OCI-LY1 (cell line): Measurements from ENCODE around the gene MPL.

ENCODE experiments used
- H2AFZ ChIP-seq: fragments of 200-600 bp; sonication (generic), shearing (Covaris generic); 2 replicates; pipeline ENCODE4 v1.6.0; 2014; ENCODE audit warnings: antibody characterized with exemption, mild to moderate bottlenecking, low read length
- H3F3A ChIP-seq: fragments of 200-600 bp; sonication (generic), shearing (Covaris generic); 2 replicates; pipeline ENCODE4 v1.6.0; 2014; ENCODE audit warnings: mild to moderate bottlenecking, antibody characterized with exemption, low read length, moderate library complexity; ENCODE audit not compliant: insufficient read depth
- H3K27ac ChIP-seq: fragments of 200-600 bp; sonication (generic); 2 replicates; pipeline ENCODE4 v1.5.1; 2014; ENCODE audit warnings: low read length, mixed run types, mild to moderate bottlenecking, low read depth; ENCODE audit not compliant: poor library complexity, severe bottlenecking
- H3K27me3 ChIP-seq: fragments of 200-600 bp; sonication (generic); 2 replicates; pipeline ENCODE4 v1.6.0; 2014; ENCODE audit warnings: antibody characterized with exemption, mild to moderate bottlenecking, low read length, moderate library complexity; ENCODE audit not compliant: insufficient read depth
- H3K36me3 ChIP-seq: fragments of 200-600 bp; sonication (generic); 2 replicates; pipeline ENCODE4 v1.6.1; 2014; ENCODE audit warnings: mild to moderate bottlenecking, antibody characterized with exemption, low read length, moderate library complexity, mixed read lengths; ENCODE audit not compliant: insufficient read depth
- H3K4me1 ChIP-seq: fragments of 200-600 bp; sonication (generic); 2 replicates; pipeline ENCODE4 v1.5.1; 2014; ENCODE audit warnings: mild to moderate bottlenecking, low read length, moderate library complexity; ENCODE audit not compliant: insufficient read depth, severe bottlenecking
- H3K4me2 ChIP-seq: fragments of 200-600 bp; sonication (generic), shearing (Covaris generic); 2 replicates; pipeline ENCODE4 v1.6.1; 2014; ENCODE audit warnings: low read length
- H3K4me3 ChIP-seq: fragments of 200-600 bp; sonication (generic); 2 replicates; pipeline ENCODE4 v1.5.1; 2014; ENCODE audit warnings: low read length, low read depth, mild to moderate bottlenecking, mixed read lengths; ENCODE audit not compliant: poor library complexity, severe bottlenecking
- H3K79me2 ChIP-seq: fragments of 200-600 bp; shearing (Covaris generic); 2 replicates; pipeline ENCODE4 v1.6.1; 2016; ENCODE audit warnings: mixed run types, low read length, mixed read lengths; ENCODE audit not compliant: insufficient read depth
- H3K9ac ChIP-seq: fragments of 200-600 bp; sonication (generic), shearing (Covaris generic); 2 replicates; pipeline ENCODE4 v1.6.1; 2014; ENCODE audit warnings: mild to moderate bottlenecking, low read length, mixed read lengths
- H3K9me2 ChIP-seq: fragments of 200-600 bp; sonication (generic), shearing (Covaris generic); 2 replicates; pipeline ENCODE4 v1.6.1; 2014; ENCODE audit warnings: low read depth, mild to moderate bottlenecking, low read length, mixed read lengths
- H3K9me3 ChIP-seq: fragments of 200-600 bp; shearing (Covaris generic); 2 replicates; pipeline ENCODE4 v1.6.1; 2014; ENCODE audit warnings: low read length, mixed read lengths
- H4K20me1 ChIP-seq: fragments of 200-600 bp; sonication (generic), shearing (Covaris generic); 2 replicates; pipeline ENCODE4 v1.6.0; 2016; ENCODE audit warnings: mild to moderate bottlenecking, low read length; ENCODE audit not compliant: insufficient read depth
- EZH2 ChIP-seq: fragments of 200-600 bp; sonication (generic), shearing (Covaris generic); IDR thresholded peaks from 2 replicates; pipeline ENCODE4 v1.8.0; 2017; ENCODE audit warnings: borderline replicate concordance, mixed run types, mild to moderate bottlenecking, antibody characterized with exemption, low read length, moderate library complexity, mixed read lengths
- TF ChIP-seq, protein P1 (sequence below): fragments of 200-600 bp; sonication (generic), shearing (Covaris generic); IDR thresholded peaks from 2 replicates; pipeline ENCODE4 v1.5.1; 2017; ENCODE audit warnings: mild to moderate bottlenecking, antibody characterized with exemption, low read length, moderate library complexity, mixed read lengths

Gene MPL

GRCh38 chr1:43337588-43337987 is at the start of gene MPL:
MPL (plus strand) TSS chr1:43337818; CDS start chr1:43337849, 31 bp downstream.
- Histone ChIP-seq H3K36me3 (no peaks in the 10 kb centered on the region), H3K4me3 (no peak within 1 kb of the TSS), H3K4me2 (no peak within 1 kb of the TSS), H2AFZ (no peak within 1 kb of the TSS), H3F3A (no peaks in the 10 kb centered on the region), H3K27me3 (no peaks in the 10 kb centered on the region), H3K9me3 (no peaks in the 10 kb centered on the region), H4K20me1 (no peaks in the 10 kb centered on the region), H3K9ac (no peak within 1 kb of the TSS), H3K9me2 (no peaks in the 10 kb centered on the region), H3K27ac (no peak within 1 kb of the TSS), H3K79me2 (no peaks in the 10 kb centered on the region), H3K4me1 (no peaks in the 10 kb centered on the region)
- TF ChIP-seq, protein P1, sequence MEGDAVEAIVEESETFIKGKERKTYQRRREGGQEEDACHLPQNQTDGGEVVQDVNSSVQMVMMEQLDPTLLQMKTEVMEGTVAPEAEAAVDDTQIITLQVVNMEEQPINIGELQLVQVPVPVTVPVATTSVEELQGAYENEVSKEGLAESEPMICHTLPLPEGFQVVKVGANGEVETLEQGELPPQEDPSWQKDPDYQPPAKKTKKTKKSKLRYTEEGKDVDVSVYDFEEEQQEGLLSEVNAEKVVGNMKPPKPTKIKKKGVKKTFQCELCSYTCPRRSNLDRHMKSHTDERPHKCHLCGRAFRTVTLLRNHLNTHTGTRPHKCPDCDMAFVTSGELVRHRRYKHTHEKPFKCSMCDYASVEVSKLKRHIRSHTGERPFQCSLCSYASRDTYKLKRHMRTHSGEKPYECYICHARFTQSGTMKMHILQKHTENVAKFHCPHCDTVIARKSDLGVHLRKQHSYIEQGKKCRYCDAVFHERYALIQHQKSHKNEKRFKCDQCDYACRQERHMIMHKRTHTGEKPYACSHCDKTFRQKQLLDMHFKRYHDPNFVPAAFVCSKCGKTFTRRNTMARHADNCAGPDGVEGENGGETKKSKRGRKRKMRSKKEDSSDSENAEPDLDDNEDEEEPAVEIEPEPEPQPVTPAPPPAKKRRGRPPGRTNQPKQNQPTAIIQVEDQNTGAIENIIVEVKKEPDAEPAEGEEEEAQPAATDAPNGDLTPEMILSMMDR, result no peak
- TF ChIP-seq EZH2, result no peak

DNA sequence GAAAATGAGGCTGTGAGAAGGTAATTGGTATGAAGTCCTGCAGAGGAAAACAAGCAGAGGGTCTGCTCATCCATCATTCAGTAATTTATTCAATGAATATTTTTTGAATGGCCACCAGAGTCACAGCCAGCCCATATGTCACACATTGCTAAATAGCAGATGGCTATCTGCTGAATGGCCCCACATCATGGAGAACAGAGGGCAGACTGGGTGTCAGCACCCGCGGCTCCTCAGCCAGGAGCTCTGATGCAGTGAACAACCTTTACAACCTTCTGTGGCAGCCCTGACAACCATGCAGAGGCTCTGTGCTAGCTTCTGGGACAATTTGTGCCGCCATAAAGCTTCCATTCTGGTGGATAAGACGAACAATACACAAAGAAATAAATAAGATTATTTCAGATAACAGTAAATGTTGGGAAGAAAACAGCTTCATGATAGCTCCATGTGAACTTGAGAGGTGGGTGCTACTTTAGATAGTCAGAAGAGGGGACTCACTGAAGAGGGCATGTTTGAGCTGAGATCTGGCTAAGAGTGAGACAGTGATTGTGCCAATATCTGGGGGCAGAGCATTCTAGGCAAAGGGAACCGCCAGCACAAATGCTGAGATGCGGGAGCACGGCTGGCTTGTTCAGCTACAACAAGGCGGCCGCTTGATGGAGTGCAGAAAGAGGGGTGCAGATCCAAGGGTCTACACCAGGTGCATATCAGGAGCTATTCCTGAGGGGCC is 49.4 kb upstream of the MPL start:
- Histone ChIP-seq H3K27me3 (no peaks in the 10 kb centered on the region), H3K9me2 (no peaks in the 10 kb centered on the region), H3K4me3 (no peak overlapping the region), H3K4me2 (no peak overlapping the region), H3K79me2 (no peaks in the 10 kb centered on the region), H3K4me1 (no peaks in the 10 kb centered on the region), H4K20me1 (no peaks in the 10 kb centered on the region), H3F3A (no peaks in the 10 kb centered on the region), H3K9ac (no peak overlapping the region), H3K9me3 (no peaks in the 10 kb centered on the region), H3K36me3 (no peaks in the 10 kb centered on the region), H2AFZ (no peak overlapping the region), H3K27ac (no peak overlapping the region)
- TF ChIP-seq, protein P1, result no peak
- no peak for TF ChIP-seq EZH2

DNA sequence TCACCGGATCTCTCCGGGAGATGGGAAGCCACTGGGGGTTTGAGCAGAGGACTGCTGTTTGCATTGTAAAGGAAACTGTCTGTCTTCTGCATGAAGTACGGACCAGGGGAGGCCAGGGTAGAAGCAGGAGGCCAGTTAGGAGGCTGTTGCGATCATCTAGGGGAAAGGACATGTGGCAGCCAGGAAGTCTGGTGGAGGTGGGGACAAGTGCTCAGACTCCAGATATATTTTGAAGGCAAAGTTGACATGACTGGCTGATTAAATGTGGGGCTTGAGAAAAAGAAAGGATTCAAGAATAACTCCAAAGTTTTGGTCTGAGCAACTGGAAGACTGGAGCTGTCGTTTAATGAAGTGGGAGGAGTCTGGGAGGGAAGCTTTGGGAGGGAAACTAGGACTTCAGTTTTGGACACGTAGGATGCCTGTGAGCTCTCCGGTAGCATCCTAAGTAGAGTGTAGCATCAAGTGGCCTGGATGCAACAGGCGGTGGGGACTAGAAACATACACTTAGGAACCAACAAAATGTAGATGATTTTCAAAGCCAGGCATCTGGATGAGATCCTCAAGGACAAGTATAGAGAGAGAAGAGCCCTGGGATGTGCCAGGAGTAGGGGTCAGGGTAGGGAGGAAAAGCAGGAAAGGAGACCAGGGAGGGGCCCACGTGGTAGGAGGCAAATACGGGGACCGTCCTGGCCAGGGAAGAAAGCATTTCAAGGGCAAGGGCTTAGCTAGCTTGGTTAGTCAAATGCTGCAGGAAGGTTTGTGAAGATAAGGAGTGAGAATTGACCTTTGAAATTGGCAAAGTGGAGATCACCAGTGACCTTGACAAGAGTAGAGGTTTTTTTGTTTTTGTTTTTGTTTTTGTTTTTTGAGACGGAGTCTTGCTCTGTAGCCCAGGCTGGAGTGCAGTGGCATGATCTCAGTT is 48.6 kb upstream of the MPL start:
- no peaks in the 10 kb centered on the region for H3K9me3 ChIP-seq
- no peaks in the 10 kb centered on the region for H3K9me2 ChIP-seq
- no peaks in the 10 kb centered on the region for H3F3A ChIP-seq
- H3K36me3 ChIP-seq, result no peaks in the 10 kb centered on the region
- H3K9ac ChIP-seq, result no peak overlapping the region
- no peaks in the 10 kb centered on the region for H4K20me1 ChIP-seq
- no peaks in the 10 kb centered on the region for H3K4me1 ChIP-seq
- no peaks in the 10 kb centered on the region for H3K27me3 ChIP-seq
- no peaks in the 10 kb centered on the region for H3K79me2 ChIP-seq
- H2AFZ ChIP-seq, result no peak overlapping the region
- no peak overlapping the region for H3K4me3 ChIP-seq
- no peak overlapping the region for H3K27ac ChIP-seq
- H3K4me2 ChIP-seq, result no peak overlapping the region
- TF ChIP-seq, protein P1, result no peak
- no peak for TF ChIP-seq EZH2
